HG03280 (cell line): Measurements from ENCODE around the gene SIK3.

Source experiments
- ATAC-seq: cut with Tn5 transposase; IDR thresholded peaks from one replicate; pipeline ENCODE4 v1.9.1; 2021; ENCODE audit warnings: mild to moderate bottlenecking, moderate library complexity; ENCODE audit not compliant: unreplicated experiment

Gene SIK3

DNA sequence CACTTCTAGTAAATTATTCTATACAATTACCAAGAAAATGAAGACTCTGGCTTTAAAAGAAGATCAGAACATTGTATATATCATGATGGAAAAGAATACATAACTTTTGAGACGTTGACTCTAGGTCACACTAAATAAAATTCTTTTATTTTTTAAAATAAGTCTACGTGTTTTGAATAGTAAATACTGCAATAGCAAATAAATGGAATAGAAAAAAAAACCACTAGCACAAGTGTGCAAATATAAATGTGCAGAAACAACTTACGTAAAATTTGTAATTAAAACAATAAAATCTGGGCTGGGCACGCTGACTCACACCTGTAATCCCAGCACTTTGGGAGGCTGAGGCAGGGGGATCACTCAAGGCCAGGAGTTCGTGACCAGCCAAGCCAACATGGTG lies 17.9 kb downstream of the SIK3 start:
- no peak for ATAC-seq

DNA sequence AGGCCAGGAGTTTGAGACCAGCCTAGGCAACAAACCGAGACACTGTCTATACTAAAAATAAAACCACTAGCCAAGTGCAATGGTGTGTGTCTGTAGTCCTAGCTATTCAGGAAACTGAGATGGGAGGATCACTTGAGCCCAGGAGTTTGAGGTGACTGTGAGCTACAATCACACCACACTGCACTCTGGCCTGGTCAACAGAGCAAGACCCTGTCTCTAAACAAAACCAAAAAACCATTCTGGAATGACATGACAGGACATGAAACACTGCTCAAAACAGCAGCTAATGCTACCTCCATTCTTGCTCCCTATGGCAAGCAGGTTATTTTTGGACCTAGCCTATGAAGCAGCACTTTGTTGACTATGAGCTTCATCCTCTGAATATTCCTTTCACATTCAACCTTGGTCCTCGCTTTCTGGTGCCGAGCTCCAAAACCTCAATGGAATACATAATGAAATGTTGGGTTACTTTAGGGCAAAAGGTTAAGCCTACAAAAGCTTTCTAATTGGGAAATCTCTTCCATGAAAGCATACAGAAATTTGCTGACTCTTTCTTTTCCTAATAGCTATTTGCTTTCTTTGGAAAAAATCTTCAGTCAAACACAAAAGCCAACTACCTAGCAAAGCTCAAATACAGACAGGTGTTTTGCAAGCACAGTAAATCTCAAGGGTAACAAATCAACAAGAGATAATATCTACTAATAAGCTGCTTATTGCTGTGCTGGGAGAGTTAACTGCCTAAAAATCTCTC lies 21.1 kb downstream of the SIK3 start:
- no peak for ATAC-seq

DNA sequence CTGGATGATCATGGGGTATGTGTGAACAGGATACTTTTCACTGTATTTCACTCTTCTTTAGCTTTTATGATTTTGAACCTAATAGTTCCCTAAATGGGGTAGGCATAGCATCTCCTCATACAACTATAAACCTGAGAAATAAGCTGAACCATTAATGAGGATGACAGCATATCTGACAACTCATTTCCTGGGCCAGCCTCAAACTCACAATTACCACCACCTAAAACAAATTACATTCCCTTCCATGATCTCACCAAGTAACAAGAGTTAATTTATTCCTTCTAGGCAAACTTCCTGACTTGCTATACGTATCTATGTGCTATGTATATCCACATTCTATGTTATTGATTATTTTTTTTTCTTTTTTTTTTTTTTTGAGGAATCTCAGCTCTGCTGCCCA lies 23.0 kb downstream of the SIK3 start:
- ATAC-seq: no peak

DNA sequence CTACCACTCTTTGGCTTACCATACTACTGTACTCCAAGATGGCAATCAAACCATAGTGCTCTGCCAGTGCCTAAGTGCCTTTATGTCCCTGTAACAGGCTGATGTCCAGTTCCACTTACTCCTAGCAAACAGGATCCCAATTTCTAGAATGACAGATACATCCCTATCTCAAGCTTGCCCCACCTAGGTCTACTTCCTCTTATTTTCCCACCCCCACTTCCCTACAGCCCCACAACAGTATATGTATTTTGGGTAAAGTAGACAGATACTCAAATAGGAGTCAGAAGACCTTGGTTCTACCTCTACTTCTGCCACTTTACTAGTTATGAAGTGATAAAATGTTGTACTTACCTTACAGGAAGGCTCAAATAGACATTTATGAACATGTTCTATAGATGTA lies 24.1 kb downstream of the SIK3 start:
- ATAC-seq: no peak

DNA sequence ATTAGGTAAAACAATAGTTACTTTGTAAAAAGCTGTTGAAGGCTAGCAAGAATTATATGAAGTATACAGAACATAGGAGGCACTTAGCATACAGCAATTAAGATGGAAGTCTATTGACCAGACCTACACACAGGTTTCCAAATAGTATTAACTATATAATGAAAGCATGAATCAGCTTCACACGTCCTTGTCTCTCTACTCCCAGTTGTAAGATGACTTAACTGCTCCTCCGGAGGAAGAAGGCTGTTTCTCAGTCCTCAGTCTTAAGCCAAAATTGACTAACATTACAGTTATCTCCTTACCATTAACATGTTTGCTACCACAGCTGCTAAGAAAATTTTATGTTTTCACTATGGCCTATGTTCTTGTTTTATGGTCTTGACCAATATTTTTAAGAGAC lies 24.7 kb downstream of the SIK3 start:
- no peak for ATAC-seq

DNA sequence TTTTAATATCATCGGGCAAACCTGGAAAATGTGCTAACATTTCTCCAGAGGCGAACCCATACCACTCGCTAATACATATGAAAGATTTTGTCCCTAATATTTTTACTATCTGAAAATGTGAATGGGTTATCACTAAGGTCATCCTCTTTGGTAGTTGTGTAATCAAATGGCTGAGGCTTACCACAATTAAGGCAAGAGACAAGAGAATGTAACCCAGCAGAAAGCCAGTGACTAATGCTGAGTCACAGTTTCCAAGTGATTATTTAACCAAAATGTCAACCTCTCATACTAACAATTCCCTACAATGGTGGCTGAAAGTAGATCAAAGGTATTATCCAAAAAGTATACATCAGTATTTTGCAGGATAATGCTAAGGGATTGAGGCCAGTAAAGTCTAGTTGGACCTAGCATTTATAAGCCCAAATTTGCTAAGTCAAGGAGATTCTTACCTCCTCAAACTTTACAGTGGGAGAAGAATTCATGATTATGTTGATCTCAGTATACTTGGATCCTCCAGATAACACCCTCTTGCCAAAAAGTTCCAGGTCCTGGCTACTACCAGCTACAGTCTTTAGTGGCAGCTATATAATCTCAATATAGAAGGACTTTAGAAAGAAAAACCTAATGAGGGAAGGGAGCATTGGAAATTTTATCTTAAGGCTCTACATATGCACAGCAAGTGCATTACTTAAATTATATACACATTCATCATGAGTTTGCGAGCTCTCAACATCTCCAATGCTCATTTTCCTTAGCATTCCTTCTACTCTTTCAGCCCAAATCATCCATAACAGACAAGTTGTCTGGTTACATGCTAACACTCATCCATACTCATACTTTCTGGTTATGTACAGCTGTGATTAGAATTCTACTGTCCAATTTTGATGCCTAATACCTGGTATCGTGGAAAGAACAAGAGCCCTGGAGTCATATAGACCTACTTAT lies 25.4 kb downstream of the SIK3 start:
- no peak for ATAC-seq

DNA sequence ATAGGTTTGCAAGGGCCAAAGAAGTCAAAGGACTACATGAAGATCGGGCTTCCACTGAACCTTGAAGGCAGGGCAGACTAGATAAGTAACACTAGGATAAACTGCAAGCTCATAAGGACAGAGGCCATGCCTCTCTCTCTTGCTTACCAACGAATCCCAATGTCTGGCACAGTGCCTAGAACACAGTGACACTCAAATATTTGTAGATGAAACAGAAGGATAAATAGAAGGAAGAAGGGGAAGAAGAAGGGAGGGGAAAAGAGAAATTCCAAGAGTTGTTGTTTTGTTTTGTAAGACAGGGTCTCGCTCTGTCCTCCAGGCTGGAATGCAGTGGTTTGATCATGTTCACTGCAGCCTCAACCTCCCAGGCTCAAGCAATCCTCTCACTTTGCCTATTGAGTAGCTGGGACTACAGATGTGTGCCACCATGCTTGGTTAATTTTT lies 26.9 kb downstream of the SIK3 start:
- no peak for ATAC-seq

DNA sequence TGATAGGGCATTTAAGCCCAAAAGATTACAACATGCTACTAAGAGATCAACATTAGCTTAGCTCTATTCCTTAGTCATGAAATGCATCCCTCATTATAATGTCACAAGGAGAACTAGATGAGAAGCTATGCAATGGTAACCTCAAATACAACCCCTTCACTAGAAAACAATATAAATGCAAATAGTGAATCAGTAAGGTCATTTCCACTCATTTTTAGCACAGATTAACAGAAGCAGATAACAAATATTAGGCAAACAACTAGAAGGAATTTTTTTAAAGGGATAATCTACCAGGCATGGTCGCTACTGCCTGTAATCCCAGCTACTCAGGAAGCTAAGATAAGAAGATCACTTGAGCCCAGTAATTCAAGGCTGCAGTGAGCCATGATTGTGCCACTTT lies 28.2 kb downstream of the SIK3 start:
- no peak for ATAC-seq

DNA sequence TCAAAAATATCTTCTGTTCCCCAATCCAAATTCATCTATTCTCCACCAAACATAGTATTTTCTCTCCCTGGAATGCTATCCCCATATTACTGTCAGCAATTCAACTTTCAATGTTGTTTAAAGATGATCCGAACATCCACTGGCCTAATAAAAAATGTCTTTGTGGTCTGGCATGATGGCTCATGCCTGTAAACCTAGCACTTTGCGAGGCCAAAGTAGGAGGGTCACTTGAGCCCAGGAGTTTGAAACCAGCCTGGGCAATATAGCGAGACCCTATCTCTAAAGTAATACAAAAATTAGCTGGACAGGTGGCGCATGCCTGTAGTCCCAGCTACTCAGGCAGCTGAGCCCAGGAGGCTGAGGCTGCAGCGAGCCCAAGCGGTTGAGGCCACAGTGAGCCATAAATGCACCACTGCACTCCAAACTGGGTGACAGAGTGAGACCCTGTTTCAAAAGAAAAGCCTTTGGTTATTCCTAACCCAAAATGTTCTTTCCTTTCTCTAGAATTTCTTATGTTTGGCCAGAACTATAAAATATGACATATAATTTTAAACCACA lies 29.8 kb downstream of the SIK3 start:
- ATAC-seq: no peak

DNA sequence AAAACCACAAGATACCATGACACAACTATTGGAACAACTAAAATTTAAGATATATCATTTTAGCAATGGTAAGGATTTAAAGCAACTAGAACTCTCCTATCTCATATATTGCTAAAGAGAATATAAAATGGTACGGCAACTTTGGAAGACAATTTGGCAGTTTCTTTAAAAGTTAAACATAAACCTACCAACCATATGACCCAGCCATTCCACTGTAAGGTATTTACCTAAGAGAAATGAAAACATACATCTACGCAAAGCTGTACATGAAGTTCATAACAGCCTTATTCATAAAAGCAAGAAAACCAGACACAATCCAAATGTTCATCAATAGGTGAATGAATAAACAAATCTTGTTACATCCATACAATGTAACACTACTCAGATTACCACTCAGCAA lies 31.3 kb downstream of the SIK3 start:
- no peak for ATAC-seq

DNA sequence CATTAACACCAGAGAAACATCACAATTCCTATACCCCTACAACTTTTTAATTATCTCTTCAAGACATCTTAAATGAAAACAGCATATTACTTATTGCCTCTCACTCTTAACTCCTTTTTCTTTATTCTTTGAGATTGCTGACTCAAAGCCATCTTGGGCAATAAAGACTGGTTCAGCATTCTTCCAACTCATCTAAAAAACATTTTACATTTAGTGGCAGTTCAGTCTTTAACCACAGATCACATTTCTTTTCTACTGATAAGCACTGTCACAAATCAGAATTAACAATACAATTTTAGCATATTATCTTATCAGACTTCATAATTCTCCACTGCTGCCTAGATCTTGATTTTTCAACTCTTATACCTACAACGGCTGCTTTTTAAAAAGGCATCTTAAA lies 34.0 kb downstream of the SIK3 start:
- ATAC-seq: no peak

DNA sequence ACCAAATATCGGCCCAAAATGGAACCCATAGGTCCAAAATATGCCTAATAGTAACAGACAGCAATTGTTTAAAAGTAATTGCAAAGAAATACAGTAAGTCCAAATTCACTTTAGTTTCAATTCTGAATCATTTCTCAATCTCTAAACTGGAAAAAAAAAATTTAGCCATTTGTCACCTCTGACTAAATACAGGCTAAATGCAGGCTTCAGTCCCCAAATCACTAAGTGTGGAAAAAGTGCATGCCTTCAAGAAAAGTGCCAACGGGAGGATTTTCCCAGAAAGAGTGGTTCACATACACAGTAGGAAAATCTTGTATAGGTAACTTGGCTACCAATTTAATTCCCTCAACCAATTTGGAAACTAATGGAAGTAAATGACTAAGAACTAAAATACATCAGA lies 35.7 kb downstream of the SIK3 start:
- ATAC-seq: no peak

DNA sequence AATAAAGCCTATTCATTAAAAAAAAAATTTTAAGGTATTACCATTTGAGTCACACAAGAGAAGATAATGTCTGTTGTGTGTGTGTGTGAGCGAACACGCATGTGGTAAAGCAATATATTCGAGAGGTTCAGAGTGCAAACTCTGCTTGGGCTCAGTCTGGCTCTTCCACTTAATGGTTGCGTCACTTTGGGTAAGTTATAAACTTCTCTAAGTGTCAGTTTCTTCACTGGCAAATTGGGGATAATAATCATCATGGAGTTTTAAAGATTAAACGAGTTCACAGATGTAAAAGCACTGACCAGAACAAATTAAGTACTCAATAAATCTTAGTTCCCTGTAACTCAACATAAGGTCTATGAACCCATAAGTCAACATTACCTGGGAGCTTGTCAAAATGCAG lies 37.0 kb downstream of the SIK3 start:
- ATAC-seq: no peak

DNA sequence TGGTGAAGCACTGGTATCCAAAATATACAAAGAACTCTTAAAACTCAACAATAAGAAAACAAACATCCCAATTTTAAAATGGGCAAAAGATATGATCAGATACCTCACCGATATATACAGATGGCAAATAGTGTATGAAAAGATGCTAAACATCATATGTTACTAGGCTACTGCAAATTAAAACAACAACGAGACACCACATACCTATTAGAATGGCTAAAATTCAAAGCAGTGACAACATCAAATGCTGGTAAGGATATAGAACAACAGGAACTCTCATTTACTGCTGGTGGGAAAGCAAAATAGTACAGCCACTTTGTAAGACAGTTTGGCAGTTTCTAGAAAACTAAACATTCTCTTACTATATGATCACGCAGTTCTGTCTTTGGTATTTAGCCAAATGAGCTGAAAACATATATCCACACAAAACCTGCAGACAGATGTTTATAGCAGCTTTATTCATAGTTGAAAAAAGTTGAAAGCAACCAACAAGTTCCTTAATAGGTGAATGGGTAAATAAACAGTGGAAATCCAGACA lies 38.5 kb downstream of the SIK3 start:
- no peak for ATAC-seq

DNA sequence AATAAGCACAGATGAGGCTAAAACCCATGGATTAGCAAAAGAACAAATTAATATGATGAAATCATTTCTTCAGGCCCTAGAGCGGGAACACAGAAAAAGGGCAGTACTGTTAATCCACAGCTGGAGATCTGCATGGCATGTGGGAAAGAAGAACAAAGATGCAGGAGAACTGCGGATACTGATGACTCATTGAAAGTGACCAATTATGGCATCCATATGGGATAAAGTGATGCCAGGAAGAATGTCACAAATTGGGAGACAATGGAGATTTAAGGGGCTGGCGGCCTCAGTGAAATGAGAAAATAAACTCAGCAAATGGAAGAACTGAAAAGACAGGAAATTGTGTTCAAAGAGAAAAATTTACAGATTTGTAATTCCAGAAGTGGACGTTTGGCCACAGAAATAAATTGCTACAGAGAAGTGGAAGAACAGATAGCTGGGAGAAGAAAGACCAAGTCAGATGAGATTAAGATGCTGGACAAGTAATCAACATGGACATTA lies 39.4 kb downstream of the SIK3 start:
- no peak for ATAC-seq

DNA sequence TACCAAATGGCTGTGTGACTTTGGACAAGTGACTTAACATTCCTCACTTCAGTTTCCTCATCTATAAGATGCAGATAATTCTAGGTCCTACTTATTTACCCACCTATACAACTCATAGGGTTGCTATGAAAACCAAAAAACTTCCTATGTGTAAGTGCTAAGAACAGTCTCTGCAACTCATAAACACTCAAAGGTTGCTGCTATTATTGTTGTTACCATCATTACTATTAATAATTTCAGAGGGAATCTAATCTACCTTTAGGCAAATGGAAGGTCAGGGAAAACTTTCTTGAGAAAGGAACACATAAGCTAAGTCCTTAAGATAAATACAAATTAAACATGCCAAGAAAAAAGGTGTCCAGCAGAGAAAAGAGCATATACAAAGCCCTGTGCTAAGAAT lies 40.5 kb downstream of the SIK3 start:
- no peak for ATAC-seq

DNA sequence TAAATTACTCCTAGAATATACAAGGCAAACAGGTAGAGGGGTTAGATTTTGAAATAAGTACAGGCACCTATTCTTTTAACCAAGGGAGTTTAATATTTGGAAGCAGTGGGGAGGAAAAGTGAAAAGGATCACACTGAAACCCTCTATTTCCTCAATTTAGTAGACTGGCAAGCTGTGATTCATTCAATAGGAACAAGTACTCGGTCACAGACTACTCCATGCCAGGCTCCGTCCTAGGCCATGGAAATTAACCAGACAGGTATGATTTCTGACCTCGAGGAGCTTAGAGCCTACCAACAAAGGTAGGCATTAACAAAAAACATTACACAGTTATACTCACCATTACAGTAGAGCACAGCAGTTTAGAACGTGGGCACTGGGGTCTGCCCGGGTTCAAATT lies 40.9 kb downstream of the SIK3 start:
- no peak for ATAC-seq

DNA sequence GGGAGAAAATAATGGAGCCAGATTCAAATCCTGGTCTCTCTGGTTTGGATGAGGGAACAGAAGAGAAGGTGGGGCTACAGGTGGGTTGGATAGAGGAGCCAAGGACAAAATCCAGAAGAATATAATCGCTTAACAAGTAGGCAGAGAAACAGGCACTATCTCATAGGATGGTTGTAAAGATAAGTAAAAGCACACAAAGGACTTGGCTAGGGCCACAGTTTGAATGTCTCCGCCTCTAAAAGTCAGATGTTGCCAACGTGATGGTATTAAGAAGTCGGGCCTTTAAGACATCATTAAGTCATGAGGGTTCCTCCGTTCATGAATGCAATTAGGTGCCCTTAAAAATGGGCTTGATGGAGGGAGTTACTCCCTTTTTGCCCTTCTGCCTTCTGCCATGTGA lies 42.8 kb downstream of the SIK3 start:
- ATAC-seq: no peak

DNA sequence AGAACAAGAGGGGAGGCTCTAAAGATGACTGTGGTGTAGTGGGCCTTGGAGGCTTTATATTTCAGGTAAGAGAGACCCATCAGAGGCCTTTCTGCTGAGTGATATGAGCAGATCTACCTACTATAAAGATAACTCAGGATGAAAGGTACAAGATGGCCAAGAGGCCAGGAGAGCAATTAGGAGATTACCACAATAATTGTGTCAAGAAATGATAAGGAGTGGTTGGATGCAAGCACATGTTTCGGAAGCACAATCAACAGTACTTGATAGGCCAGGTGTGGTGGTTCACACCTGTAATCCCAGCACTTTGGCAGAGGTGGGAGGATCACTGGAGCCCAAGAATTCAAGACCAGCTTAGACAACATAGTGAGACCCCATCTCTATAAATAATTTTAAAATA lies 43.8 kb downstream of the SIK3 start:
- ATAC-seq: no peak

DNA sequence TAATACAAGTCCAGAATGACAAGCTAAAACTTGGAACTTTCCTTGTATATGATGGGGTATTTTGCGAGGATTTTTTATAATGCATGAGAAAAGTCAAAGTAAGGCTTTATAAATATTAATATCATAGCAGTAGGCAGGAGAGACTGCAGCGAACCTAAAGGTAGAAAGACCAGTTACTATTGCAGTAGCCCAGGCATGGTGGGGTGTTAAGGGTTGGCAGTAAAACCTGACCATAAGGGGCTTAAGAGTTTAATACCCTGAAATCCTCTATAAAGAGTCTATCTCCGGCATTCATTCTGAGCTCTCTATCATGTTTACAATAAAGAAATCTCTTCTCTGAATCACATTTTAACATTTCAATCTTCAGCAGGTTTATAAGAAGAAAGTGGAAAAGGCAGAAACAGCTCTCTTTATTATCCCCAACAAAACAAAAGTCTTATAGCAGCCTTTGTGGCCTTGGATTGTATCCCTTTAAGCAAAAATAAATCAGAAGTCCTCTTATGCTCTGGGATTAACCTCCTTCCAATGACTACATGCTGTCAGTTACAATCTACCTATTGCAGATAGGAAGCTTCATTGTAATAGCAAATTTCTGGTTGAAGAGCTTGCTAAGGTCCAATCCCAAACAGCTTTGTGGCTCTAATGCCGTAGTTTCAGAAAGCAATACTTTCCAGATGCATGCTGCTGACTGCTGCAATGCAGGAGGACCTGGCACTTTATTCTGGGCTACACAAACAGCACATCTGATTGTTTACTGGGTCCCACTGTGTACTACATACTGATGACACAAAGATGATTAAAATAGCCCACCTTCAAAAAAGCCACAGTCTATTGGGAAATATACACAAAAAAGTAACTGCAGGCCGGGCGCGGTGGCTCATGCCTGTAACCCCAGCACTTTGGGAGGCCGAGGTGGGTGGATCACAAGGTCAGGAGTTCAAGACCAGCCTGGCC lies 45.8 kb downstream of the SIK3 start:
- no peak for ATAC-seq
